GM20000 (cell line): ENCODE measurements around the gene FERD3L.

Source experiments
- DNase-seq: peaks from one replicate; pipeline ENCODE4 v3.0.0; 2012; ENCODE audit warnings: low spot score
- CTCF ChIP-seq: IDR thresholded peaks from 2 replicates; pipeline ENCODE4 v1.5.1; 2012; ENCODE audit warnings: mild to moderate bottlenecking, control low read depth; ENCODE audit errors: extremely low read depth, missing control alignments

FERD3L gene

GRCh38 chr7:19095353-19095860 lies 49.8 kb downstream of the FERD3L start:
- DNase-seq = no peak
- no peak for TF ChIP-seq CTCF
